22Rv1 (cell line): Measurements from ENCODE around the gene THRB.

Experiments
- H3K27ac ChIP-seq: fragments of 450-650 bp; 2 replicates; pipeline ENCODE4 v1.5.1; 2017
- ZFX ChIP-seq: fragments of 450-650 bp; IDR thresholded peaks from 2 replicates; pipeline ENCODE4 v1.6.1; 2017; ENCODE audit warnings: antibody characterized with exemption, borderline replicate concordance
- TF ChIP-seq, protein P1 (sequence below): fragments of 450-650 bp; IDR thresholded peaks from 2 replicates; pipeline ENCODE4 v1.5.1; 2017; ENCODE audit warnings: mild to moderate bottlenecking

THRB gene

DNA sequence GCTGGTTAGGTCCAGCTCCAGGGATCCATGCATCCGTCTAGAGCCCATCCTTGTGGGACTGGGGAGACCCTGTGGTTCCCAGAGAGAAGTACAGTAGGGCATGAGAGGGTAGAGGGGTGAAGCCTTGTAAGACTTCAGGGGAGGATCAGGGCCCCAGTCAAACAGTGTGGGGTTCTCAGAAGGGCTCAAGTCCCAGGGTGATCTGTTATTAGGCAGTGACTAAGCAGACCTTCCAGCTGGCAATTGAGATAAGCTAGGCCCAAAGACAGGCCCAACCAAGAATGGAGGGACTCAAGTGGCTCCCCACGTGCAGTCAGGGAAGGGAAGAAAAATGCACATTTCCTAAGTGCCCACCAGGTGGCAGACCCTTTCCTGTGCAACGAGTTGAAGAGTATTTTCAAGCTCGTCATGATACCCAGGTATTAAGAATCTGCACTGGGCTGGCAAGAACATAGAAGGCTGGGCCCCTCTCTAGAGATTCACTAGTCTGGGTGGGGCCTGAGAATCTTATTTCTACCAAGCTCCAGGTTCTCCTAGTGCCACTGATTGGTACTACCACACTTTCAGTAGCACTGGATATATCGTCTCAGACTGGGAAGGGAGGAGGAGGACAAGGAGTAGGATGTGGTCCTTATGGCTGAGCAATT lies 308.8 kb downstream of the THRB start:
- TF ChIP-seq ZFX: no peak
- TF ChIP-seq, protein P1, sequence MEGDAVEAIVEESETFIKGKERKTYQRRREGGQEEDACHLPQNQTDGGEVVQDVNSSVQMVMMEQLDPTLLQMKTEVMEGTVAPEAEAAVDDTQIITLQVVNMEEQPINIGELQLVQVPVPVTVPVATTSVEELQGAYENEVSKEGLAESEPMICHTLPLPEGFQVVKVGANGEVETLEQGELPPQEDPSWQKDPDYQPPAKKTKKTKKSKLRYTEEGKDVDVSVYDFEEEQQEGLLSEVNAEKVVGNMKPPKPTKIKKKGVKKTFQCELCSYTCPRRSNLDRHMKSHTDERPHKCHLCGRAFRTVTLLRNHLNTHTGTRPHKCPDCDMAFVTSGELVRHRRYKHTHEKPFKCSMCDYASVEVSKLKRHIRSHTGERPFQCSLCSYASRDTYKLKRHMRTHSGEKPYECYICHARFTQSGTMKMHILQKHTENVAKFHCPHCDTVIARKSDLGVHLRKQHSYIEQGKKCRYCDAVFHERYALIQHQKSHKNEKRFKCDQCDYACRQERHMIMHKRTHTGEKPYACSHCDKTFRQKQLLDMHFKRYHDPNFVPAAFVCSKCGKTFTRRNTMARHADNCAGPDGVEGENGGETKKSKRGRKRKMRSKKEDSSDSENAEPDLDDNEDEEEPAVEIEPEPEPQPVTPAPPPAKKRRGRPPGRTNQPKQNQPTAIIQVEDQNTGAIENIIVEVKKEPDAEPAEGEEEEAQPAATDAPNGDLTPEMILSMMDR: peak; percentile 77
- H3K27ac ChIP-seq: no peak overlapping the region

DNA sequence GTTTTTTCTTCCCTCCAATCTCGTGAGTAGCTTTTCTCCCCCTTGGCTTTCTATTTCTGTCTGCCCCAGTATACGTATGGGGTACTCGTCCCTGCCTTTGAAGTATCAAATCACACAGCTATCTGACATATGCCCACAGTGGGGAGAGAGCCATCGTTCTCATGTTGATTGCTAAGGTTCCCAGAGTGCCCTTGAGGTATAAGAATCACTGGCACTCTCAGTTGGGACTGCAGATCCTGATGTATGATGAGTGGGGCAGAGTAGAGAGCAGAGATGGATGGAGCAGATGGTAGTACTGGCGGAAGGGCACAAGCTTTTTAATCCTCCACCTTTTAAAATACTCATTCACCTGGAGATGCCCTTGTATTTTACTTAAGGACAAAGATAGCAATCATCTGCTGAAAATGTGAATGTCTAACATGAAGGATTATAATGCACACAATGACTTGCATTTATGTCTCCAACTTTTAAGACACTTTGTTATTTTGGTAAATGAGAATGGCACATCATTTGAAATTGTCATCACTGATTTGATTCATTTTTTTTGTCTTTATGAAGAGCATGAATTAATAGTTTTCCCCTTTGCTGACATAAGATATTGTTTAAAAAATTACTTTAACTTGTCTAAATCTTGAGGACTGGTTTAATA lies 310.0 kb downstream of the THRB start:
- no peak overlapping the region for H3K27ac ChIP-seq
- TF ChIP-seq, protein P1: no peak
- no peak for TF ChIP-seq ZFX

DNA sequence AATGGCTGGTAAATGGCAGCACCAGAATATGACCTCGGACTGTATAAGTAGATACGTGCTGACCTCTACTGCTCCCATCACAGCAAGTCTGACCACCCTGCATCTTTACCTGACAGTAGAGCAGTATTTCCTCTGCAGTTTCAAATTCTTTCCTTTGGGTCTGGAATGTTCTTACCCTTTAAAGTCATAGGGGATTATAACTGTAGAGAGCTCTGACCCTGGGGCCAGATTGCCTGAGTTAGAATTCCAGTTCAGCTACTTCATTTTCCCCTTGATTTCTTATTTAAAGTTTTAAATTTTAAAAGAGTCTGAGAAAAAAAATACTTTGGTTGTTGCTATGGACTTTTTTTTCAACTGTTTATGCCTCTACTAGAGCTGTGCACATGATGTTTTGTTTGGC lies 311.9 kb downstream of the THRB start:
- TF ChIP-seq, protein P1: no peak
- no peak for TF ChIP-seq ZFX
- H3K27ac ChIP-seq: no peak overlapping the region

DNA sequence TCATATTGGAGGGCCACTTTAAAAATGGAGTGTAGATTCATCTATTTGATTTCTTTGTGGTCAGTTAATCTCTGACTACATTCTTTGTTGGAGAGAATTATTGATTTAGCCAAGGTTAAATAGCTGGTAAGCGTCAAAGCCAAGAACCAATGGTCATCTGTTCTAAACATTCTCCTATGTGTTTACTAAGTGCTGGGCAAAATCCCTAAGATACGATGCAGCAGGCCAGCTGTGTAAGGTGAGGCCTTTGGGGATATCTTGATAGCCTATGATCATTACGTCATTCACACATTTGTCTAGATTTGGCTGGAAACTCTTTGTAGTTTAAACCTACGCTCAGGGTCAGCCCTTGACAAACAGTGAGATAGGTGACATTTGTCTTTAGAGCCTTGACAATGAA lies 313.4 kb downstream of the THRB start:
- no peak overlapping the region for H3K27ac ChIP-seq
- no peak for TF ChIP-seq ZFX
- TF ChIP-seq, protein P1: no peak

DNA sequence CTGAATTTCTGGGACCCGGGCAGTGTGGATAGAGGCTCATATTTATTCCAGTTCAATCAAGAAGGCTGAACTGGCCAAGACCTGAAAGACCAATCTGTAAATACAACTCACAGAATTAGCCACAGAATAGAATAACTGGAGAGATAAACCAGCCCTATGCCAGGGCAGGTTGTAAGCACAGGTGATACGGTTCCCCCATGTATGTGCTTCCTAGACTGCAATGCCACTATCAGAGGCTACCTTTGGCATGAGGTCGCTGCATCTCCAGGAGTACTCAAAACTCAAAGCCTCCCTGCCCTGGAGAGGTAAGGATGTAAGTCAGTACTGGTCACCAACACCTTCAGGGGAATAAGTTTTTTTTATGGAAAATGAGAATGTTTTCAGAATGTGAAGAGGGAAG lies 314.0 kb downstream of the THRB start:
- no peak overlapping the region for H3K27ac ChIP-seq
- no peak for TF ChIP-seq ZFX
- TF ChIP-seq, protein P1: no peak

DNA sequence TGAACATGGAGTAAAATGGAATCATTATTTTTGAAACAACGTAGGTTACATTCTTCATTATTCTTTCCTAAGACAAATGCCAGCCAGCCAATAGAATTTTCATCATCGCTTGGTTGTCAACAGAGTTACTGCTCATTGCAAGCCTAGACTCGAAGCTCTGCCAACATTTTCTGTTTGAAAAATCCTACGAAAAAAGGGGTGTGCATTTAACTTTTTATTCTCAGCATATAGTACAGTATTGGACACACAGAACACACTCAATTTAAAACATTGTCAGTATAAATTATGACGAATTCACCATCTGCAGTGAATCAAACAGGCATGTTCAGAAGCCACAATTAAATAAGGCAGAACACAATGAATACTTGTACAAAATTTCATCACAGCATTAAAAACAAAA lies 317.4 kb downstream of the THRB start:
- no peak overlapping the region for H3K27ac ChIP-seq
- no peak for TF ChIP-seq ZFX
- TF ChIP-seq, protein P1: no peak

DNA sequence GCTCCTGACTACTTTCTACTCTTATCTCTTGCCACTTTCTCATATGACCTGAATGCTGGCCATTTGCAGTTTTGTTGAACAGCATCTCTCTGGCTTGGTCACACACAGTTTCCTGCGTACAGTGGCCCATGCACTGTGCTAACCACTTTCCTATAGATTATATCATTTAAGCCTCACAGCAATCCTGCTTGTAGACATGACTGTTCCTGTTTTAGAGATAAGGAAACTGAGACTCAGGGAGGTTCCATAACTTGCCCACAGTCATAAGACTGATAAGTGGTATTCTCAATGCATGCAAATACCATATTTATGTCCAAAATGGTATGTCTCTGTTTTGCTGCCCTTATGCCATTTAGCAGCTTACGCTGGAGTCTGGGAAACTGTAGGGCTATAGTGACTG lies 320.0 kb downstream of the THRB start:
- TF ChIP-seq ZFX: no peak
- TF ChIP-seq, protein P1: no peak
- no peak overlapping the region for H3K27ac ChIP-seq
